GM18861 (cell line): ENCODE measurements around the gene UHRF1.
"Not testable (repeated sequence)": the region's sequence is repeated elsewhere in the genome, so short reads cannot be mapped to it uniquely, and the experiment has no call there.

Source experiments
- ATAC-seq: cut with Tn5 transposase; IDR thresholded peaks from one replicate; pipeline ENCODE4 v1.9.1; 2021; ENCODE audit not compliant: unreplicated experiment

Gene UHRF1

DNA sequence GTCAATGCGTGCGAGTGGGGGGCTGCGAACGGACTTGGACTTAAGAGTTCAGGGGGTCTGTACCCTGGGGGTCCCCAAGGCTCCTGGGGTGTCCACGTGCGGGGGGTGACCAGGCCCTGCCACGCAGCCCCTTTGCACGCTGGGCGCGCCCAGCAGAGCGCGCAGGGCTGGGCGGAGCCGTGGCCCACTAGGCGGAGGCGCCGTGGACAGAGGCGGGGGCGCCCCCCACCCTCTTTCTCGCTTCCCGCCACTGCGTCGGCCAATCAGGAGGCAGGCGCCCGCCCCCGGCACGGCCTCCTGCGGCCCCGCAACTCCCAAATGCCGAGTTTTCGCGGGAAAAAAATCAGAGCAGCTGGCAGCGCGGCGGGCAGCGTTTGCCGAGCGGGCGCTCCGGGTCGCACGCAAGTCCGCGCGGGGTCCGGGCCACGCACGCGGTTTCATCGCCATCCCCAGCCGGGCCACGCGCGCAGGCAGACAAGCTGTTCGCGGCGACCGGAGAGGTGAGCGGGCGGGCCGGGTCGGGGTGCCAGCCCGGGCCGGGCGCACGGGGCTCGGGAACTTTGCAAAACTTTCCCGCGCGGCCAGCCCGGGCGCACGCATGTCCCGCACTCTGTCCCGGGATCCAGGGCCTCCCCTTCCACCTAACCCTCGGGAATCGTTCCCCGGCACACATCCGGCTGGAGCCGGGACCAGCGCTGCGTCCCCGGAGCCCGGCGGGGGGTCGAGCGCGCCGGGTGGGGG, at the start of gene UHRF1:
Gene UHRF1 (plus strand): TSS at position 346 of the 741 bp plus-strand sequence. CDS start 1,385 bp downstream, outside the sequence.
- no peak for ATAC-seq

DNA sequence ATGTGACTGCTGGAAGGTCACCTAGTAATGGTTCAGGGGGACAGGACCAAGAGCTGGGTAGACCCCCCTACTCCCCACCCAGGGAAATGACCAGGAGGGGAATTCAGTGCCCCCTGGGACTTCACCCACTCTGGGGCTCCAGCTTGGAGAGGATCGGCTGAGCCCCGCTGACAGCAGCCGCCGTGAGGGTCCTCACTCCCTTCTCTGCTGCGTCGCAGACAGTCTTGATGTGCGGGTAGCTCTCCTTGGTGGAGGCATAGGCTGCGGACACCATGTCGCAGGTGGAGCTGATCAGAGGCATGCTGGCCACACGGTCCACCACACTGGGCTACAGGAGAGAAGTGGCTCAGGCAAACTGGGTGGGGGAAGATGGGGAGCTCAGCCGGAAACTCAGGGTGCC, 49.6 kb upstream of the UHRF1 start:
- ATAC-seq, result no peak

- ATAC-seq, result no peak
These were observed 48.2 kb upstream of the UHRF1 start for GRCh38 chr19:4861147-4861546.

DNA sequence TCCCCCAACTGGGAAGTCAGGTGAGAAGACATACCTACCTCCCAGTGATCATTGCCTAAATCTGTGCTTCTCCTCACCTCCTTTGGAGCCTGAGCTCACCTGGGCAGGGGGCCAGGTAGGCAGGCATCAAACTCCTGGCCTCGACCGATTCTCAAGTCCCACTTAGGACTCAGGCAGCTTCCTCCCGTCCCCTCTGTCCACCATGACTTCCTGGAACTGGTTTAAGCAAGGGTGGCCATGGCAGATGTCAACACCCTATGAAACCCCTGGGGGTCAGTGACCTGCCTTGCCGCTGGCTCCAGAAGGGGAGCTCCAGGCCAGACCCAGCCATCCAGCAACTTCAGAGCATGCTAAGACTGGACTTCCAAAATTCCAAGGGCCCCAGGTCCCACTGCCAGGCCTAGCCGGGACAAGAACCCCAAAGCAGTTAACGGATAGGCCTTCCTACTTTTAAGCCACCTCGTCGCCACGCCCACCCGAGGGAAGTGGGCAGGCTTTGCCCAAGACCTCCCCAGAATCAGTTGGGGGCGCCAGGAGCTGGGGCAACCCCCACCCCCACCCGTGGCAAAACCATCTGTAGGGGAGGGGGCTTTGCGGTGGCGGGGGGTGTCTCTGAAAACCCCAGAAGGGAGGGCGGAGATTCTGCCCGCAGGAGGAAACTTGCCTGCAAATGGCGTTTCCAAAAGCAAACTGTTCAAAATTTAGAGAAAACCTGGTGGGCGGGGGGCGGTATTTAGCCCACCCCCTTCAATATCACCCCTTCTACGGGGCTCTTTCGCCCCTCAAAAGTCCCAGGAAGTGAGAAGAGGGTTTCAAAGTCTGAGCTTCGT, 42.5 kb upstream of the UHRF1 start:
- ATAC-seq, result no peak

GRCh38 chr19:4867534-4868285, 41.6 kb upstream of the UHRF1 start, which contains the start of gene PLIN3:
Gene PLIN3, minus strand, starts transcription at chr19:4867667. Its CDS starts 6,273 bp downstream, at chr19:4861394.
- peak; percentile 42 for ATAC-seq

DNA sequence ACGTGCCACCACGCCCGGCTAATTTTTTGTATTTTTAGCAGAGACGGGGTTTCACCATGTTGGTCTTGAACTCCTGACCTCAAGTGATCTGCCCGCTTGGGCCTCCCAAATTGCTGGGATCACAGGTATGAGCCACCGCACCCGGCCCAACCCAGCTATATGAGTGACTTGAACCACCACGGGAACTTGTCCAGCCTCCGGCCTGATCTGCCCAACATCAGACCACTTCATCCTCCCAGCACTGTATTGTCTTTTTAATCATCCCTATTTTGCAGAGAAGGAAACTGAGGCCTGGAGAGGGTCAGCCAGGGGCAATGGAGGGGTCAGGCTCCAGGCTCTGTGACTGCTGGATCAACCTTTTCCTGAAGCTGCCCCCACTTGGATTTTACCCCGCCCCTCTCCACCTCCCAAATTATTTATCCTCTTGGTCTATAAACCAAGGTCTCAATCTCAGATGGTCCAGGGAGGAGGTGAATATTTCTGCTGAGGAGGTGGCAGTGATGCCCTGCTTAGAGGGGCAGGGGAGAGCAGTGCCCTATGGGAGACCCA, 40.9 kb upstream of the UHRF1 start:
- ATAC-seq, result no peak

GRCh38 chr19:4870025-4870700, 39.1 kb upstream of the UHRF1 start:
- no peak for ATAC-seq

DNA sequence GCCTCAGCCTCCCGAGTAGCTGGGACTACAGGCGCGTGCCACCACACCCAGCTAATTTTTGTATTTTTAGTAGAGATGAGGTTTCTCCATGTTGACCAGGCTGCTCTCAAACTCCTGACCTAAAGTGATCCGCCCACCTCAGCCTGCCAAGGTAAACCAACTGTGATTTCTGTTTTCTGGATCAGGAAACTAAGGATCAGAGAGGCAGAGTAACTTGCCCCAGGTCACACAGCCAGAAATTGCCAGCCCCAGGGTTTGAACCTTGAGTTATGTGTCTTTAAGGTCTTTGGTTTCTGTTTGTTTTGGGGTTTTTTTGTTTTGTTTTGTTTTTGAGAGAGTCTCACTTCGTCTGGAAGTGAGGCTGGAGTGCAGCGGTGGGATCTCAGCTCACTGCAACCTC, 37.6 kb upstream of the UHRF1 start:
- no peak for ATAC-seq

- ATAC-seq, result no peak
These were observed 35.4 kb upstream of the UHRF1 start for GRCh38 chr19:4873930-4874329.

DNA sequence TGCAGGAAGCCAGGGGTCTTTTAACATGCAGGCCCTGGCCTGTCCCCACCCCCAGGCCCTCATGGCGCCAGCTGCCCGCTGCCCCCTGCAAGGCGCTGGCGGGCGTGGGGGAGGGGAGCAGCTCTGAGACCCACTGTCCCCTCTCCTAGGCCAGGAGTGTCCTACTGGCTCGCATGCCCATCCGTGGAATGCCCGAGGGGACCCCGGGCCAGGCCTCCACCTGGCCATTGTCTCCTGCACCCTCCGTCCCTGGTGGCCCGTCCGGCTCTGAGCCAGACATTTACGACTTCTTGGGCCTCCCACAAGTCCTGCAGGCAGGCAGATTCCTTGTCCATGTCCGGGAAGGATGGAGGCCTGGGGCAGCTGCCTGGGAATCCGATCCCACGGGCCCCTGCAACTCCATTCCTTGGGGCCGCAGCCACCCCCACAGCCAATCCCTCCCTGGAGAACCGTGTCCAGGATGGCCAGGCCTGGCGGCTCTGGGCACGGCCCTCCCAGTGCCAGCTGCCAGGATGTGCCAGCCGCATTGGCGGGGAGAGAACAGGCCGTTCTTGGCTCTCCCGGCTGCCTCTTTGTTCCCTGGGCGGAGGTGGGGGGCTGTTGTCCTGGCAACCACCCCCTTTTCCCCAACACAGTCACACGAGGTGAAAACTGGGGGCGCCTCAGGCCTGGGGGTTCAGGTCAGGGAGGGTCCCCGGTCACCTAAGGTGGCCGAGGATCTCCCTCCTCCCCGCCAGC, 31.4 kb upstream of the UHRF1 start:
- no peak for ATAC-seq

DNA sequence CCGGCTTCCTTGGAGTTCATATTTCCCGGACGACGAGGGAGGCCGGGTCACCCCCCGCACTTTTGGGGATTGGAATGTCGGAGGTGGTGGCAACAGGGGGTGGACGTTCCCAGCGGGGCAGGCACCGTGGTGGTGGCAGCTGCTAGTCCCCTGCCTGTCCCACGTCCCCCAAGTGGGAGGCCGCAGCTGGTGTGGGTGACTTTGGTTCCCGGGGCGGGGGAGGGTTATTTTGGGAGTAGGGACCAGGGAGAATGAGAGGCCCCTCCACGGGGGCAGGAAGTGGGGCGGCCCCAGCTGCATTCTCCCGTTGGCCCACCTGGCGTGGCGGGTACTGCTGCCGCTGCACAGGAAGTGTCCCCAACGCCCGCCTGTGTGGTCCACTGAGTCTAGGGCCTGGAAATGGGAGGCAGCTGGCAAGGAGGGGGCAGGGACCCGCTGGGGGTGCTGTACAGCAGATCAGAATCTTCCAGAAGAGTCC, 30.8 kb upstream of the UHRF1 start:
- ATAC-seq, result no peak

DNA sequence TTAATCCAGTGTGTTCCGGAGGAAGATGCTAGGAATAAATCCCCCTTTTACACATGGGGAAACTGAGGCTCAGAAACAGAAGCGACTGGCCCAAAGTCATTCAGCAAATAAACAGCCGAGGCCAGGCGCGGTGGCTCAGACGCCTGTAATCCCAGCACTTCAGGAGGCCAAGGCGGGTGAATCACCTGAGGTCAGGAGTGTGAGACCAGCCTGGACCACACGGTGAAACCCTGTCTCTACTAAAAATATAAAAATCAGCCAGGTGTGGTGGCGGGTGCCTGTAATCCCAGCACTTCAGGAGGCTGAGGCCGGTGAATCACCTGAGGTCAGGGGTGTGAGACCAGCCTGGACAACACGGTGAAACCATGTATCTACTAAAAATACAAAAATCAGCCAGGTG, 30.3 kb upstream of the UHRF1 start:
- no peak for ATAC-seq

DNA sequence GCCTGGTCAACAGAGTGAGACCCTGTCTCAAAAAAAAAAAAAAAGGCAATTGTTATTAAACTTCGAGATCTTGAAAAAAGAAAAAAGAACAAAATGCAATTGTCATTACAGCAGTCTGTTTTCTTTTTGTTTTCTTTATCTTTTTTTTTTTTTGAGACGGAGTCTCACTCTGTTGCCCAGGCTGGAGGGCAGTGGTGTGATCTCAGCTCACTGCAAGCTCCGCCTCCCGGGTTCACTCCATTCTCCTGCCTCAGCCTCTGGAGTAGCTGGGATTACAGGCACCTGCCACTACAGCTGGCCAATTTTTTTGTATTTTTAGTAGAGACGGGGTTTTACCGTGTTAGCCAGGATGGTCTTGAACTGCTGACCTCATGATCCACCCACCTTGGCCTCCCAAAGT, 26.4 kb upstream of the UHRF1 start:
- not testable (repeated sequence) for ATAC-seq

DNA sequence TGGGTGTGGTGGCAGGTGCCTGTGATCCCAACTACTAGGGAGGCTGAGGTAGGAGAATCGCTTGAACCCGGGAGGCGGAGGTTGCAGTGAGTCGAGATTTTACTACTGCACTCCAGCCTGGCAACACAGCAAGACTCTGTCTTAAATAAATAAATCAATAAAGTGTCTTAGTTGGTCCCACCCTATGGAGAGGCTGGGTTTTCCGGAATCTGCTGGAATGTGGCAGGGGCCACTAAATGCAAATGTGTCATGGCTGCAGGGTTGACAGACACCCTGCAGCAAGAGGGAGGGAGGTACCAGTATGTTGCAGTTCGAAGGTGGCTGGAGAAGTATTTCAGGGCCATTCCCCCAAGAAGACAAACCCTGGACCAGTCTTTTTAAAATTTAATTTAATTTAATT, 24.3 kb upstream of the UHRF1 start:
- not testable (repeated sequence) for ATAC-seq

GRCh38 chr19:4887803-4888202, 21.5 kb upstream of the UHRF1 start:
- ATAC-seq, result not testable (repeated sequence)

DNA sequence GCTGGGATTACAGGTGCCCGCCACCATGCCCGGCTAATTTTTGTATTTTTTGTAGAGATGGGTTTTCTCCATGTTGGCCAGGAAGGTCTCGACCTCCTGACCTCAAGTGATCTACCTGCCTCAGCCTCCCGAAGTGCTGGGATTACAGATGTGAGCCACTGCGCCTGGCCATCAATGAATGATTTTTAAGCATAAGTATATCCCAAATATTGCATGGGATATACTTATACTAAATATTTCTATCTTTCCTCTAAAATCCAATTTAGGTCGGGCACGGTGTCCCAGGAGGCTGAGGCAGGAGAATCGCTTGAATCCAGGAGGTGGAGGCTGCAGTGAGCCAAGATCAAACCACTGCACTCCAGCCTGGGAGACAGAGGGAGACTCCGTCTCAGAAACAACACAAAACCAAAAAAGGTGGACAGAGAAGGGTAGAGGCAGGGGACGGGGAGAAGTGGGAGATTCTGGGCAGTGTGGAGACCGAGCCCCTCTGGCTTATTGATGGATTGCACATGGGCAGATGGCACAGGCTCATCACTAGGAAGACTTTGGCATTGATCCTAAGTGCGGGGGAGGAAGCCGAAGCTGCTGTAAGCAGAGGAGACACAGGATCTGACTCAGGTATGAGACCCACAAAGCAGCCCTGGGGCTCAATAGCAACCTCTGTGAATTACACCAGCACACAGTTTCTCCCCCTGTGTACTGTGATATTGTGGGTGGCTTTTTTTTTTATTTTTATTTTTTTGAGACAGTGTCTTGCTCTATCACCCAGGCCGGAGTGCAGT, 20.1 kb upstream of the UHRF1 start:
- no peak for ATAC-seq

GRCh38 chr19:4891066-4891465, 18.2 kb upstream of the UHRF1 start:
- ATAC-seq, result no peak

- not testable (repeated sequence) for ATAC-seq
These were observed 16.3 kb upstream of the UHRF1 start for GRCh38 chr19:4892962-4893361.

GRCh38 chr19:4896372-4896771, 12.9 kb upstream of the UHRF1 start:
- ATAC-seq, result no peak
